K562 (cell line): ENCODE measurements around the gene STK11. TPM values are rescaled to one million over a fixed set of nuclear protein-coding genes. Genes with fewer than 3 reads are reported as not detected.

Source experiments
- ADNP ChIP-seq: fragments of 200-800 bp; sonication (Bioruptor generic); IDR thresholded peaks from 2 replicates; pipeline ENCODE4 v1.6.1; 2016; ENCODE audit warnings: missing genetic modification characterization, missing compliant biosample characterization
- CBX8 ChIP-seq: fragments of 200-600 bp; sonication (generic); IDR thresholded peaks from 2 replicates; pipeline ENCODE4 v1.6.1; 2012; ENCODE audit warnings: borderline replicate concordance, mixed run types, low read depth, mild to moderate bottlenecking, moderate library complexity, mixed read lengths, low read length, control low read depth, inconsistent platforms; ENCODE audit not compliant: poor library complexity, severe bottlenecking; ENCODE audit errors: extremely low read depth
- GABPA ChIP-seq: fragments of 200-800 bp; sonication (Bioruptor generic); conservative IDR thresholded peaks from 2 replicates; pipeline ENCODE4 v1.6.1; 2016; ENCODE audit warnings: low read depth, missing genetic modification characterization, missing compliant biosample characterization
- HBP1 ChIP-seq: fragments of 450-650 bp; formaldehyde crosslinking; IDR thresholded peaks from 2 replicates; pipeline ENCODE4 v1.4.0; 2022; ENCODE audit warnings: missing genetic modification characterization
- ILF3 ChIP-seq: fragments of 450-650 bp; IDR thresholded peaks from 2 replicates; pipeline ENCODE4 v1.6.1; 2018; ENCODE audit warnings: antibody characterized with exemption, mild to moderate bottlenecking, moderate library complexity, borderline replicate concordance
- KAT2B ChIP-seq: IDR thresholded peaks from one replicate; pipeline ENCODE4 v1.6.1; 2012; ENCODE audit warnings: low read depth, mild to moderate bottlenecking, control low read depth, inconsistent platforms, low read length, moderate library complexity
- MXD1 ChIP-seq: fragments of 250-450 bp; sonication (Bioruptor Pico); IDR thresholded peaks from 2 replicates; pipeline ENCODE4 v1.8.0; 2021; ENCODE audit warnings: borderline replicate concordance, mild to moderate bottlenecking, moderate library complexity; ENCODE audit not compliant: poor library complexity, severe bottlenecking
- NCOA2 ChIP-seq, 2 experiments: fragments of 450-650 bp; IDR thresholded peaks; 2 replicates each; pipeline ENCODE4 v1.6.1; 2018; ENCODE audit warnings: mild to moderate bottlenecking in 2 of 2, moderate library complexity in 1 of 2; ENCODE audit not compliant: partially characterized antibody in 2 of 2
- PHB2 ChIP-seq: fragments of 450-650 bp; IDR thresholded peaks from 2 replicates; pipeline ENCODE4 v1.6.1; 2017; ENCODE audit warnings: low read depth
- PHTF2 ChIP-seq: fragments of 250-450 bp; sonication (Bioruptor Pico); IDR thresholded peaks from 2 replicates; pipeline ENCODE4 v1.5.0; 2021; ENCODE audit warnings: mild to moderate bottlenecking
- PRDM10 ChIP-seq: fragments of 450-650 bp; IDR thresholded peaks from 2 replicates; pipeline ENCODE4 v1.6.1; 2018; ENCODE audit not compliant: partially characterized antibody
- RAD21 ChIP-seq, 2 experiments: fragments of 250-450 bp in 1 of 2; fragments of 450-650 bp in 1 of 2; sonication (Bioruptor Pico) in 1 of 2; formaldehyde crosslinking in 1 of 2; IDR thresholded peaks in 1 of 2; conservative IDR thresholded peaks in 1 of 2; 2 replicates each; pipeline versions ENCODE4 v1.4.0 to v1.8.0; 2020 to 2022; ENCODE audit warnings: mild to moderate bottlenecking in 2 of 2, moderate library complexity in 1 of 2
- RNF2 ChIP-seq: sonication (generic); IDR thresholded peaks from 2 replicates; pipeline ENCODE4 v1.6.1; 2016
- SIN3A ChIP-seq, 2 experiments: fragments of 150-350 bp in 1 of 2; IDR thresholded peaks; 2 replicates each; pipeline ENCODE4 v1.6.1; 2011 to 2016; ENCODE audit warnings: borderline replicate concordance in 2 of 2, low read depth in 2 of 2, low read length in 2 of 2, mild to moderate bottlenecking in 2 of 2, moderate library complexity in 2 of 2; ENCODE audit not compliant: control insufficient read depth in 1 of 2
- SP1 ChIP-seq: sonication (generic); formaldehyde crosslinking; IDR thresholded peaks from 2 replicates; pipeline ENCODE4 v1.8.1; 2022; ENCODE audit warnings: mild to moderate bottlenecking, missing genetic modification reagents
- SUPT5H ChIP-seq: fragments of 450-650 bp; IDR thresholded peaks from 2 replicates; pipeline ENCODE4 v1.6.1; 2016
- ZFP36 ChIP-seq: fragments of 150-350 bp; IDR thresholded peaks from 2 replicates; pipeline ENCODE4 v1.6.1; 2018; ENCODE audit warnings: low read length, low read depth; ENCODE audit not compliant: partially characterized antibody
- ZNF140 ChIP-seq: fragments of 250-450 bp; sonication (Bioruptor Pico); IDR thresholded peaks from 2 replicates; pipeline ENCODE4 v1.8.0; 2021; ENCODE audit warnings: moderate library complexity, mild to moderate bottlenecking, inconsistent platforms
- ZNF589 ChIP-seq: fragments of 200-800 bp; sonication (Bioruptor generic); IDR thresholded peaks from 2 replicates; pipeline ENCODE4 v1.6.1; 2016; ENCODE audit warnings: low read depth, missing genetic modification characterization, missing compliant biosample characterization
- ZNF764 ChIP-seq: fragments of 250-450 bp; sonication (Bioruptor Pico); IDR thresholded peaks from 2 replicates; pipeline ENCODE4 v1.4.0; 2020; ENCODE audit warnings: low read depth, mild to moderate bottlenecking, moderate library complexity
- ZSCAN29 ChIP-seq: fragments of 450-650 bp; IDR thresholded peaks from 2 replicates; pipeline ENCODE4 v1.6.1; 2017
- ZZZ3 ChIP-seq: fragments of 450-650 bp; IDR thresholded peaks from 2 replicates; pipeline ENCODE4 v1.6.1; 2016; ENCODE audit warnings: antibody characterized with exemption, mild to moderate bottlenecking, moderate library complexity
- polyA plus RNA-seq, 8 experiments: library from polyadenylated mRNA; depleted of rRNA in 4 of 8; stranded (reverse) in 5 of 8; unstranded in 3 of 8; fragments of >200 nt; fragmentation: Nextera tagmentation in 2 of 8; fragmentation: Illumina TruSeq in 1 of 8; extraction: Ambion mirVana in 2 of 8; extraction: Trizol in 1 of 8; gene quantifications; 2 replicates each; pipeline versions ENCODE4 v1.2.1 to v1.2.3, GENCODE V29; 2011 to 2014; ENCODE audit warnings: inconsistent platforms in 1 of 8, missing spikeins in 1 of 8
- total RNA-seq, 7 experiments: library from RNA; depleted of rRNA in 6 of 7; stranded (reverse); fragments of >200 nt in 6 of 7; fragmentation: Illumina TruSeq in 2 of 7; extraction: Trizol in 2 of 7; gene quantifications; 2 replicates each; pipeline versions ENCODE4 v1.2.1 to v1.2.3, GENCODE V29; 2011 to 2021; ENCODE audit warnings: low replicate concordance in 1 of 7

STK11 gene
- total and polyA plus RNA-seq, 9 of the 15 experiments (the other 6 are each of a cell fraction or from before 2014, with no cell fraction given): 0.15 to 96.5 (median 31.7) TPM

- TF ChIP-seq RAD21 (CRISPR knock-in tag; conservative IDR thresholded peaks at IDR 0.05 in 1 of 2, IDR thresholded peaks at IDR 0.05 in 1 of 2): no peak
- no peak for TF ChIP-seq PRDM10
- no peak for TF ChIP-seq CBX8
- TF ChIP-seq KAT2B: no peak
- no peak for TF ChIP-seq PHB2
- no peak for TF ChIP-seq RNF2
- TF ChIP-seq SUPT5H: peak; percentile 78
- TF ChIP-seq ZFP36: no peak
- TF ChIP-seq GABPA (tag): peak; percentile 49
- no peak for TF ChIP-seq ADNP (tag)
- peak; percentile 66; the same call in 1 of the 2 replicates for TF ChIP-seq SP1 (CRISPR knock-in tag)
- no peak for TF ChIP-seq NCOA2 (IDR thresholded peaks at IDR 0.05; ENCODE audit: partially characterized antibody in 2 of 2)
- peak; percentile 94; the same call in 1 of the 2 replicates for TF ChIP-seq ILF3
- TF ChIP-seq SIN3A (IDR thresholded peaks at IDR 0.05; ENCODE audit: borderline replicate concordance in 2 of 2, control insufficient read depth in 1 of 2, low read depth in 2 of 2, low read length in 2 of 2): peak; percentile 71 to 86; a peak in 2 of 4 replicates
- TF ChIP-seq ZZZ3: no peak
- no peak for TF ChIP-seq PHTF2
- TF ChIP-seq MXD1: peak; percentile 79
- no peak for TF ChIP-seq ZSCAN29
- no peak for TF ChIP-seq ZNF589 (CRISPR knock-in tag)
- TF ChIP-seq ZNF764 (CRISPR knock-in tag): no peak
- no peak for TF ChIP-seq ZNF140 (CRISPR knock-in tag)
- no peak for TF ChIP-seq HBP1 (CRISPR knock-in tag)
Measured at GRCh38 chr19:1269478-1270212, 64.1 kb downstream of the STK11 start (continued).
